HG02840 (cell line): ENCODE data around the gene GDA.
A peak's percentile ranks its signal among the peaks of the same experiment; 100 is the strongest.
"Not testable (repeated sequence)": the region's sequence is repeated elsewhere in the genome, so short reads cannot be mapped to it uniquely, and the experiment has no call there.

Experiments
- ATAC-seq: cut with Tn5 transposase; IDR thresholded peaks from one replicate; pipeline ENCODE4 v1.9.1; 2021; ENCODE audit warnings: mild to moderate bottlenecking, moderate library complexity, moderate number of reproducible peaks; ENCODE audit not compliant: unreplicated experiment, low FRiP score

Gene GDA

GRCh38 chr9:72203205-72203803 is 54.1 kb downstream of the GDA start:
- peak; percentile 61 for ATAC-seq

GRCh38 chr9:72204062-72204461 is 54.8 kb downstream of the GDA start:
- ATAC-seq = no peak

DNA sequence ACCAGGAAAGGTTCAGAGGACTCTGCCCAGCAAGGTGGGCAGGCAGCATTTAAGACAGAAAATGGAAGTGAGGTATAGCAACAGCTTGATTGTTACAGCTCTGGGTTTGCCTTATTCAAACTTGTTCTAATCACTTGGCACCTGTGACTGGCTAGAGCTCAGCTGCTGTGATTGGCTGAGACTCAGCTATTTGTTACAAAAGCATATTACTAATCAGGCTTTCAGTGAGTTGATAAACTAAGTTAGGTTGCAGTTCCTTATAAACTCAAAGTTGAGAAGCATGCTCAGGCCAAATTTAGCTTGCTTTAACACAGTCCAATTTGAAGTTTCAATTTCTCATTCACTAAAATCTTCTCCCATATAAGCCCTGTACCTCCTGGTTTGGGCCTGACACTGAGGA is 56.3 kb downstream of the GDA start:
- ATAC-seq = peak; percentile 57

- peak; percentile 58 for ATAC-seq
Observed at GRCh38 chr9:72207278-72207677, 58.0 kb downstream of the GDA start.

GRCh38 chr9:72210522-72210921 is 61.3 kb downstream of the GDA start:
- ATAC-seq = no peak

DNA sequence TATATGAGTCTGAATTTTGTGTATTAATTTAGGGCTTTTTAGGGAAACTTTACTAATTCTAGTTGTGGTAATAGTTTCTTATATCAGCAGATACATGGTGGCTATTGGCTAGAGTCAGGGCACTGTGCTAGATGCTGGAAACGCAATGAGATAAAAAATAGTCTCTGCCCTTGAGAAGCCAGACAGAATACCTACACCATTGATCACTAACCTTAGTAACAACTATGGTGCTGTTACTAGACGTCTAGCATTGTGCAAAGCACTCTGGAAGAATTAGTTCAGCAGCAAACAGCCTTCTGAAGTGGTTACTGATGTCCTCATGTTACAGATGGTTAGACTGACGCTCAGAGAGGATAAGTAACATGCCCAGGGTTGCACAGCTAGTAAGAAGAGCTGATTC is 61.8 kb downstream of the GDA start:
- ATAC-seq = no peak

DNA sequence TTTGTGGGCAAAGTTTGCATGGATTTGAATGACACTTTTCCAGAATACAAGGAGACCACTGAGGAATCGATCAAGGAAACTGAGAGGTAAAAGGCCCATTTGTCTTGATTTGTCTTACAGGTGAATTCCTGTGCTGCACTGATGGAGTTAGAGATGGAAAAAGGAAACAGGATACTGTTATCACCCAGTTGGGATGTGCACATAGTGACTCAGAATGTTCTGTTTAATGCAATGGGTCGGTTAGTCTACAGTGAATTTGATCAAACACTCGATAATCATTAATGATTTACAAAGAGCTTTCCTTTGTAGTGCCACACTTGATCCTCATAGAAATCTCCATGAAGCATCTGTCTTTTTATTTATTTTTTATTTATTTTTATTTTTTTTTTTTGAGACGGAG is 64.7 kb downstream of the GDA start:
- no peak for ATAC-seq

GRCh38 chr9:72217306-72217842 is 68.1 kb downstream of the GDA start:
- ATAC-seq = no peak

GRCh38 chr9:72220589-72220988 is 71.3 kb downstream of the GDA start:
- no peak for ATAC-seq

DNA sequence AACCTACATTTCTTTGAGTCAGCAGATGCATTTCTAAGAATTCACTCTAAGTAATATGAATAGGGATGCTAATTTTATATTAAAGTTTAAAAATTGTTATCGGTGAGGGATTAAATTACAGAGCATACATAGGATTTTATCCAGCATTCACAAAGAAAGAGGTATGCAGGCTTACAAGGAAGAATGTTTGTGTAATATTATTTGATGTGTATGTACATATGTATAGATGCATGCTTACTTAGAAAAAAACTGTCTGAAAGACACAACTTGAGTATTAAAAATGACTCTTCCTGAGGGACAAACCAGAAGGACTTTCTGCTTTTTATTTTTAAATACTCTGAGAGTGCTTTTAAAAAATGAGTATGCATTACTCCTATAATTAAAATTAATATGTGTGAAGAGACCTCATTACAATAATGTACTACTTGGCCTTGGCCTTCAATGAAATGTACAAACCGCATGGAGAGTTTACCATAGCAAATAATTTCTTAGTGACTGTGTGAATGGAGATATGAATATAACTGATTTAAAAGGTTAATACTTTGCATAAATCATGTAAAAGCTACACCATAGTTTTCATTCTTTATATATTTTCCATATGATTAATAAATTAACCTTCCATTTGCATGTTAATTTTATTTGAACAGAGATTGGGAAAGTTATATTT is 77.0 kb downstream of the GDA start:
- ATAC-seq = no peak

- no peak for ATAC-seq
Observed at GRCh38 chr9:72228282-72228681, 79.0 kb downstream of the GDA start.

GRCh38 chr9:72232778-72233177 is 83.5 kb downstream of the GDA start:
- ATAC-seq = no peak

GRCh38 chr9:72247549-72247948 is 98.3 kb downstream of the GDA start:
- no peak for ATAC-seq

- ATAC-seq = no peak
Observed at GRCh38 chr9:72251589-72251988, 102.3 kb downstream of the GDA start.

DNA sequence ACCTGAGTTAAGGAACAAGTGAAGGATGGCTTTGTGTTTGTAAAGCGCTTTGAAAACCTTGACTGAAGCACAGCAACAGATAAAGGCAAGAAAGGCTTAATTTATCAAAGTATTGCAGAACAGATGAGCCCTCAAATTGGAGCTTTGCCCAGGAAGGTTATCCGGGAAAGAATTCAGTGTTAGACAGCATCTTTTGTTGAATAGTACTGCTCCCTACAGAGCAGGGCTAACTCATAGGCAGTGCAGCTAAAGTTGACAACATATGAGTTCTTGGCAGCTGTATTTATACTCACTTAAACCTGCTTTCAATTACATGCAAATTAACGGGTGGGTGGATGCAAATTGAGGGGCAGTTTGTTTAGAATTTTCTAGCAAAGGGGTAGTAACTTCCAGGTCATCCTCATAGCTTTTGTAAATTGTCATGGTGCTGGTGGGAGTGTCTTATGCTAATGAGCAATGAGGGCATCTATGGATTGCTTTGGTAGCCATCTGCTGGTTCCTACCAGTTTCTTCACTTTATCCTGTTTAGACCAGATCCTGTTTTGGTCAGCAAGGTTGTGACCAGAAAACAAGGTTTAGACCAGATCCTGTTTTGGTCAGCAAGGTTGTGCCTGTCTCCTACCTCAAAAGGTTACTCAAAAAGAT is 105.8 kb downstream of the GDA start:
- ATAC-seq = no peak

DNA sequence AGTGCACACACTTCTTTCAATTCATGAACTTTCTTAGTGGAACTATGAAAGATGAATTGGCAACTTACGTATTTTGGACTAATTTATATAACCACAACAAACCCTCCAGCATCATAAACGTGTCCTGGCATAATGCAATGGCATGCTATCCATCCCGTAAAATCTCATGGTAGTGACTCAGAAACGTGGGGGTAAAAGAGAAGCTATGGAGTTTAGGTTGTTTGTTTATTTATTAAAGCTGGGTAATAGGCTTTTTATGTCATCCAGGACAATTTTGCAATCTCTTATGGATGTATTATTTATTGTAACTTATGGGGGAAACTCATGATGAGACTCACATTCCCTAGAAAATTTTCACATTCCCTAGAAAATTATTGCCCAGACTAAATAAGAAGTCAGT is 106.3 kb downstream of the GDA start:
- ATAC-seq = no peak

- no peak for ATAC-seq
Observed at GRCh38 chr9:72256931-72257330, 107.7 kb downstream of the GDA start.

- ATAC-seq = no peak
Observed at GRCh38 chr9:72257814-72258213, 108.6 kb downstream of the GDA start.

GRCh38 chr9:72262063-72262462 is 112.8 kb downstream of the GDA start:
- ATAC-seq = no peak

GRCh38 chr9:72263572-72263971 is 114.3 kb downstream of the GDA start:
- no peak for ATAC-seq

- ATAC-seq = no peak
Observed at GRCh38 chr9:72268961-72269360, 119.7 kb downstream of the GDA start.

DNA sequence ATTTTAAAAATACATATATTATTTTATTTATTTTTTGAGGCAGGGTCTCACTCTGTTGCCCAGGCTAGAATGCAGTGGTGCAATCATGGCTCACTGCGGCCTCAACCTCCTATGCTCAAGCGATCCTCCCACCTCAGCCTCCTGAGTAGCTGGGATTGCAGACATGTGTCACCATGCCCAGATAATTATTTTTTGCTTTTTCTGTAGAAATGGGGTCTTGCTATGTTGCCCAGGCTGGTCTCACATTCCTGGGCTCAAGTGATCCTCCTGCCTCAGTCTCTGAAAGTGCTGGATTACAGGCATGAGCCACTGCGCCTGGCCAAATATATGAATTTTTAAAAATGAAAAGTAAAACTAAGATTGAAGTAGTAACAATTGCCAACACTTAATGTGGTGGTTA is 121.1 kb downstream of the GDA start:
- ATAC-seq = not testable (repeated sequence)
